Chondrocyte (in vitro differentiated cells): Measurements from ENCODE around the gene BLCAP. TPM values are rescaled to one million over a fixed set of nuclear protein-coding genes. Genes with fewer than 3 reads are reported as not detected.

Source experiments
- DNase-seq: peaks from one replicate; pipeline ENCODE4 v3.0.0; 2021; ENCODE audit warnings: mixed read lengths, low spot score
- H3K27ac Mint-ChIP-seq: one replicate; pipeline ENCODE4 v1.8.0; 2021; ENCODE audit warnings: mild to moderate bottlenecking, moderate library complexity, mixed read lengths; ENCODE audit not compliant: unreplicated experiment
- H3K27me3 Mint-ChIP-seq: 2 replicates; pipeline ENCODE4 v1.8.0; 2021; ENCODE audit warnings: low read depth, mixed read lengths
- H3K36me3 Mint-ChIP-seq: 2 replicates; pipeline ENCODE4 v1.8.0; 2021; ENCODE audit warnings: low read depth, mixed read lengths
- H3K4me1 Mint-ChIP-seq: 2 replicates; pipeline ENCODE4 v1.8.0; 2021; ENCODE audit warnings: low read depth, mild to moderate bottlenecking, mixed read lengths
- H3K4me3 Mint-ChIP-seq: one replicate; pipeline ENCODE4 v1.8.0; 2021; ENCODE audit warnings: mild to moderate bottlenecking, moderate library complexity, mixed read lengths; ENCODE audit not compliant: unreplicated experiment
- H3K9me3 Mint-ChIP-seq: 2 replicates; pipeline ENCODE4 v1.8.0; 2021; ENCODE audit warnings: low read depth, mixed read lengths
- CTCF ChIP-seq: fragments of 200-600 bp; sonication (generic); IDR thresholded peaks from 2 replicates; pipeline ENCODE4 v1.5.0; 2021; ENCODE audit warnings: antibody characterized with exemption, mild to moderate bottlenecking, moderate library complexity
- total RNA-seq: library from RNA; stranded (reverse); gene quantifications from 3 replicates; pipeline ENCODE4 v1.2.1, GENCODE V29; 2021

BLCAP gene
- total RNA-seq, 1 donor from 2014 or later: 56.6 TPM

DNA sequence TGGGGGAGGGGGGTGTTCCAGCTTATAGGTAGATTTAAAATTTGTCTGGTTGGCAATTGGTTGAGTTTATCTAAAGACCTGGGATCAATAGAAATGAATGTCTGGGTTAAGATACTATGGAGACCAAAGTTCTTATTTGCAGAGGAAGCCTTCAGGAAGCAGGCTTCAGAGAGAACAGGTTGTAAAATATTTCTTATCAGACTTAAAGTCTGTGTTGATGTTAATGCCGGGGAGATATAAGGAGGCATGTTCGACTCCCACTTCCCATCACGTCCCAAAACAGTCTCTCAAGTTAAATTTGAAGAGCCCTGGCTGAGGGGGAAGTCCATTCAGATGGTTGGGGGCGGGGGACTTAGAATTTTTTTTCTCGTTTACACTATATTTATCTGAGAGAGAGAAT lies 12.3 kb upstream of the BLCAP start:
- Mint-ChIP-seq H3K4me1 (no peaks in the 10 kb centered on the region), H3K27me3 (peaks cover 11% of the 10 kb centered on the region), H3K27ac (no peak overlapping the region), H3K4me3 (no peak overlapping the region), H3K9me3 (no peaks in the 10 kb centered on the region), H3K36me3 (no peaks in the 10 kb centered on the region)
- no peak for TF ChIP-seq CTCF
- no peak for DNase-seq

GRCh38 chr20:37539424-37539823 lies 11.7 kb upstream of the BLCAP start:
- no peaks in the 10 kb centered on the region for H3K36me3 Mint-ChIP-seq
- peaks cover 4% of the 10 kb centered on the region for H3K4me1 Mint-ChIP-seq
- DNase-seq: no peak
- H3K4me3 Mint-ChIP-seq: no peak overlapping the region
- no peak overlapping the region for H3K27ac Mint-ChIP-seq
- no peaks in the 10 kb centered on the region for H3K9me3 Mint-ChIP-seq
- no peak for TF ChIP-seq CTCF
- H3K27me3 Mint-ChIP-seq: peaks cover 11% of the 10 kb centered on the region

DNA sequence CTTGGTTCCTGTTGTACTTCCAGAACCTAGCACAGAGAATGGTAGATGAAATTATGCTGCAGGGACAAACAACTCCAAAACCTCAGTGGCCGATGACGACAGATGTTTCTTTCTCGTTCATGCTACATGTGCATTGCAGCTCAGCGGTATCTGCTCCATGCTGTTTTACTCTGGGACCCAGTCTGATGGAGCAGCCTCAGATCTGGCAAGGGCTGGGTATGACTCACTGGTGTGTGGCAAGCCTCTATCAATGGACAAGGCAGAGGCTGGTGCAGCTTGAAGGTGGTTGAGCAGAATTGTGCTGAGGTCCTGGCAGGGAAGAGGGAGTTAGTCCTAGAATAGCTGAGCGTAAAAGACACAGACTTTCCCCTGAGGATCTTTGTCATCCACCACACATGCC lies 10.3 kb upstream of the BLCAP start:
- DNase-seq: no peak
- Mint-ChIP-seq H3K4me3 (no peak overlapping the region), H3K36me3 (no peaks in the 10 kb centered on the region), H3K27ac (no peak overlapping the region), H3K27me3 (peaks cover 11% of the 10 kb centered on the region), H3K4me1 (peaks cover 6% of the 10 kb centered on the region), H3K9me3 (no peaks in the 10 kb centered on the region)
- no peak for TF ChIP-seq CTCF

DNA sequence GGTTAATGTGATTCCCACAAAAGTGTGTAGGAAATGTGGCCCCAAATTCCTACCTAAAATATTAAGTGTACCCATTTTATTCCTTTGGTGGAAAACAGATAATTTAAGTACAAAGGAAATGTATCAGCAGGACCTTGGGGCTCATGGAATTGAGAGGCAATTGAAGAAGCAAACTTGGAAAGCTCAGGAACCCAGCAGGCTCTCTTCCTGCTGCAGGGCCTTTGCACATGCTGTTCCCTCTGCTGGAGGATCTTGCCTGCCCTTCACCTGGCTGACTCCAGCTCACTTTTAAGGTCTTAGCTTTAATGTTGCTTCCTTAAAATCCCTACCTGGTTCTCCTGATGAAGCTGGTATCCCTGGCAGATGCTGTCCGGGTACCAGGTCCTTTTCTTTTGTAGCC lies 9.8 kb upstream of the BLCAP start:
- Mint-ChIP-seq H3K4me3 (no peak overlapping the region), H3K36me3 (no peaks in the 10 kb centered on the region)

GRCh38 chr20:37535443-37536132 lies 7.9 kb upstream of the BLCAP start:
- peaks cover 11% of the 10 kb centered on the region for H3K27me3 Mint-ChIP-seq
- no peaks in the 10 kb centered on the region for H3K9me3 Mint-ChIP-seq
- no peak overlapping the region for H3K27ac Mint-ChIP-seq

More for the DNA sequence above, 9.8 kb upstream of the BLCAP start:
- H3K4me1 Mint-ChIP-seq: peaks cover 6% of the 10 kb centered on the region
- DNase-seq: no peak
- TF ChIP-seq CTCF: no peak
- no peak overlapping the region for H3K27ac Mint-ChIP-seq
- H3K27me3 Mint-ChIP-seq: peaks cover 11% of the 10 kb centered on the region
- H3K9me3 Mint-ChIP-seq: no peaks in the 10 kb centered on the region

More at GRCh38 chr20:37535443-37536132, 7.9 kb upstream of the BLCAP start:
- Mint-ChIP-seq H3K4me3 (no peak overlapping the region), H3K4me1 (peaks cover 6% of the 10 kb centered on the region), H3K36me3 (no peaks in the 10 kb centered on the region)
- TF ChIP-seq CTCF: no peak
- no peak for DNase-seq
